ENCODE data around the gene CLEC12A.

GRCh38 chr12:9980126-9980525 lies 8.9 kb downstream of the CLEC12A start:
- TF ChIP-seq CTCF (IDR thresholded peaks at IDR 0.05) = no peak
- no peak for TF ChIP-seq POLR2A (IDR thresholded peaks at IDR 0.05)

Data from adrenal gland (tissue), 5 donors.